HEK293 (cell line): ENCODE data around the gene PIM2.

ENCODE experiments used
- CTCF ChIP-seq: fragments of 450-650 bp; formaldehyde crosslinking; IDR thresholded peaks from 2 replicates; pipeline ENCODE4 v1.5.1; 2016; ENCODE audit warnings: missing biosample characterization, missing genetic modification characterization
- GFI1B ChIP-seq: fragments of 450-650 bp; formaldehyde crosslinking; IDR thresholded peaks from 2 replicates; pipeline ENCODE4 v1.5.1; 2016; ENCODE audit warnings: missing biosample characterization, missing genetic modification characterization
- HOXC10 ChIP-seq: sonication (generic); formaldehyde crosslinking; IDR thresholded peaks from 2 replicates; pipeline ENCODE4 v1.8.1; 2023; ENCODE audit warnings: mild to moderate bottlenecking, missing genetic modification reagents
- IKZF3 ChIP-seq: fragments of 450-650 bp; IDR thresholded peaks from 2 replicates; pipeline ENCODE4 v1.5.0; 2018; ENCODE audit warnings: missing biosample characterization, mild to moderate bottlenecking, missing genetic modification characterization, moderate library complexity
- OVOL3 ChIP-seq: fragments of 450-650 bp; formaldehyde crosslinking; IDR thresholded peaks from 2 replicates; pipeline ENCODE4 v1.5.1; 2016; ENCODE audit warnings: missing biosample characterization, missing genetic modification characterization
- PRDM10 ChIP-seq: fragments of 450-650 bp; formaldehyde crosslinking; IDR thresholded peaks from 2 replicates; pipeline ENCODE4 v1.5.1; 2016; ENCODE audit warnings: missing biosample characterization, missing genetic modification characterization
- SALL2 ChIP-seq: fragments of 450-650 bp; formaldehyde crosslinking; IDR thresholded peaks from 2 replicates; pipeline ENCODE4 v1.5.0; 2017; ENCODE audit warnings: missing biosample characterization, mild to moderate bottlenecking, missing genetic modification characterization, borderline replicate concordance
- YY1 ChIP-seq: fragments of 450-650 bp; formaldehyde crosslinking; IDR thresholded peaks from 2 replicates; pipeline ENCODE4 v1.5.1; 2018; ENCODE audit warnings: missing biosample characterization, missing genetic modification characterization
- ZBTB11 ChIP-seq: fragments of 450-650 bp; formaldehyde crosslinking; conservative IDR thresholded peaks from 2 replicates; pipeline ENCODE4 v1.5.1; 2016; ENCODE audit warnings: low read depth, missing biosample characterization, missing genetic modification characterization
- ZBTB17 ChIP-seq: fragments of 450-650 bp; formaldehyde crosslinking; IDR thresholded peaks from 2 replicates; pipeline ENCODE4 v1.5.1; 2016; ENCODE audit warnings: missing biosample characterization, missing genetic modification characterization
- ZBTB7A ChIP-seq: fragments of 450-650 bp; formaldehyde crosslinking; IDR thresholded peaks from 2 replicates; pipeline ENCODE4 v1.5.1; 2016; ENCODE audit warnings: low read depth, missing biosample characterization, missing genetic modification characterization
- ZFP41 ChIP-seq: fragments of 450-650 bp; formaldehyde crosslinking; IDR thresholded peaks from 2 replicates; pipeline ENCODE4 v1.5.1; 2016; ENCODE audit warnings: missing biosample characterization, missing genetic modification characterization, borderline replicate concordance
- ZNF23 ChIP-seq: fragments of 450-650 bp; formaldehyde crosslinking; IDR thresholded peaks from 2 replicates; pipeline ENCODE4 v1.5.1; 2016; ENCODE audit warnings: missing biosample characterization, missing genetic modification characterization, borderline replicate concordance
- ZNF26 ChIP-seq: fragments of 450-650 bp; formaldehyde crosslinking; IDR thresholded peaks from 2 replicates; pipeline ENCODE4 v1.5.1; 2016; ENCODE audit warnings: missing biosample characterization, missing genetic modification characterization
- ZNF274 ChIP-seq, 2 experiments: fragments of 200-500 bp in 1 of 2; fragments of 450-650 bp in 1 of 2; sonication (Bioruptor generic) in 1 of 2; formaldehyde crosslinking in 1 of 2; IDR thresholded peaks; 2 replicates each; pipeline versions ENCODE4 v1.5.1 to v1.6.1; 2014 to 2016; ENCODE audit warnings: borderline replicate concordance in 1 of 2, inconsistent platforms in 1 of 2, low read length in 1 of 2, missing biosample characterization in 1 of 2, missing genetic modification characterization in 1 of 2
- ZNF335 ChIP-seq: fragments of 450-650 bp; formaldehyde crosslinking; conservative IDR thresholded peaks from 2 replicates; pipeline ENCODE4 v1.5.1; 2016; ENCODE audit warnings: missing biosample characterization, missing genetic modification characterization
- ZNF362 ChIP-seq: fragments of 450-650 bp; formaldehyde crosslinking; IDR thresholded peaks from 2 replicates; pipeline ENCODE4 v1.5.1; 2016; ENCODE audit warnings: missing biosample characterization, missing genetic modification characterization
- ZNF366 ChIP-seq: fragments of 450-650 bp; formaldehyde crosslinking; conservative IDR thresholded peaks from 2 replicates; pipeline ENCODE4 v1.5.1; 2016; ENCODE audit warnings: missing biosample characterization, missing genetic modification characterization
- ZNF501 ChIP-seq: fragments of 450-650 bp; formaldehyde crosslinking; IDR thresholded peaks from 2 replicates; pipeline ENCODE4 v1.5.1; 2016; ENCODE audit warnings: missing biosample characterization, missing genetic modification characterization
- ZNF600 ChIP-seq: fragments of 450-650 bp; formaldehyde crosslinking; IDR thresholded peaks from 2 replicates; pipeline ENCODE4 v1.5.1; 2016; ENCODE audit warnings: missing biosample characterization, missing genetic modification characterization
- ZNF610 ChIP-seq: fragments of 450-650 bp; formaldehyde crosslinking; IDR thresholded peaks from 2 replicates; pipeline ENCODE4 v1.5.1; 2016; ENCODE audit warnings: missing biosample characterization, missing genetic modification characterization, borderline replicate concordance
- ZNF626 ChIP-seq: fragments of 450-650 bp; sonication (Bioruptor Pico); formaldehyde crosslinking; IDR thresholded peaks from 2 replicates; pipeline ENCODE4 v1.5.1; 2018; ENCODE audit warnings: missing biosample characterization, missing genetic modification characterization, inconsistent platforms
- ZNF707 ChIP-seq: fragments of 450-650 bp; formaldehyde crosslinking; IDR thresholded peaks from 2 replicates; pipeline ENCODE4 v1.5.1; 2016; ENCODE audit warnings: missing biosample characterization, missing genetic modification characterization
- ZNF76 ChIP-seq: fragments of 450-650 bp; formaldehyde crosslinking; IDR thresholded peaks from 2 replicates; pipeline ENCODE4; 2016; ENCODE audit warnings: low read depth, missing biosample characterization, missing genetic modification characterization, borderline replicate concordance
- ZNF791 ChIP-seq: fragments of 450-650 bp; formaldehyde crosslinking; IDR thresholded peaks from 2 replicates; pipeline ENCODE4 v1.5.1; 2016; ENCODE audit warnings: missing biosample characterization, missing genetic modification characterization
- ZNF792 ChIP-seq: fragments of 450-650 bp; formaldehyde crosslinking; IDR thresholded peaks from 2 replicates; pipeline ENCODE4 v1.5.1; 2016; ENCODE audit warnings: missing biosample characterization, missing genetic modification characterization

The PIM2 gene

GRCh38 chrX:48897625-48898306 is 21.1 kb downstream of the PIM2 start, which contains the start of the genes PQBP1 and TIMM17B (continued):
- TF ChIP-seq ZNF76 (tag by site-specific recombination) = peak; percentile 59
- TF ChIP-seq ZFP41 (tag by site-specific recombination) = no peak
- peak; percentile 100 for TF ChIP-seq PRDM10 (tag by site-specific recombination)
- TF ChIP-seq ZNF366 (tag by site-specific recombination) = no peak
- TF ChIP-seq ZNF26 (tag by site-specific recombination) = no peak
- TF ChIP-seq ZNF707 (tag by site-specific recombination) = no peak
- no peak for TF ChIP-seq YY1
- TF ChIP-seq ZNF501 = peak; percentile 95
- no peak for TF ChIP-seq ZNF610 (tag by site-specific recombination)
- peak; percentile 20; the same call in 1 of the 2 replicates for TF ChIP-seq CTCF
- TF ChIP-seq ZNF274 (IDR thresholded peaks at IDR 0.05; ENCODE audit: low read length) = no peak
- no peak for TF ChIP-seq ZNF274 (tag by site-specific recombination; IDR thresholded peaks at IDR 0.05; ENCODE audit: borderline replicate concordance)
- no peak for TF ChIP-seq ZNF791 (tag by site-specific recombination)
- TF ChIP-seq ZBTB7A (tag by site-specific recombination) = 0 out of 2 replicates have a peak, but pooled peaks have one; percentile 55
- 0 out of 2 replicates have a peak, but pooled peaks have one; percentile 19 for TF ChIP-seq ZBTB11
- TF ChIP-seq GFI1B (tag by site-specific recombination) = no peak
- TF ChIP-seq ZNF335 = 0 out of 2 replicates have a peak, but pooled peaks have one; percentile 67
- no peak for TF ChIP-seq HOXC10 (CRISPR knock-in tag)
- no peak; the same call in 1 of the 2 replicates for TF ChIP-seq ZNF600
- TF ChIP-seq ZNF362 (tag by site-specific recombination) = no peak
- TF ChIP-seq ZNF792 (tag by site-specific recombination) = no peak
- TF ChIP-seq ZNF23 (tag by site-specific recombination) = no peak
- TF ChIP-seq SALL2 (tag by site-specific recombination) = no peak
- no peak for TF ChIP-seq IKZF3 (tag by site-specific recombination)
- peak; percentile 77 for TF ChIP-seq ZBTB17 (tag by site-specific recombination)
- no peak for TF ChIP-seq ZNF626 (tag by site-specific recombination)
- peak; percentile 63; the same call in 1 of the 2 replicates for TF ChIP-seq OVOL3 (tag by site-specific recombination)
